ENCODE measurements around the gene MAD2L1.
"Not testable (repeated sequence)": the region's sequence is repeated elsewhere in the genome, so short reads cannot be mapped to it uniquely, and the experiment has no call there.

Gene MAD2L1

DNA sequence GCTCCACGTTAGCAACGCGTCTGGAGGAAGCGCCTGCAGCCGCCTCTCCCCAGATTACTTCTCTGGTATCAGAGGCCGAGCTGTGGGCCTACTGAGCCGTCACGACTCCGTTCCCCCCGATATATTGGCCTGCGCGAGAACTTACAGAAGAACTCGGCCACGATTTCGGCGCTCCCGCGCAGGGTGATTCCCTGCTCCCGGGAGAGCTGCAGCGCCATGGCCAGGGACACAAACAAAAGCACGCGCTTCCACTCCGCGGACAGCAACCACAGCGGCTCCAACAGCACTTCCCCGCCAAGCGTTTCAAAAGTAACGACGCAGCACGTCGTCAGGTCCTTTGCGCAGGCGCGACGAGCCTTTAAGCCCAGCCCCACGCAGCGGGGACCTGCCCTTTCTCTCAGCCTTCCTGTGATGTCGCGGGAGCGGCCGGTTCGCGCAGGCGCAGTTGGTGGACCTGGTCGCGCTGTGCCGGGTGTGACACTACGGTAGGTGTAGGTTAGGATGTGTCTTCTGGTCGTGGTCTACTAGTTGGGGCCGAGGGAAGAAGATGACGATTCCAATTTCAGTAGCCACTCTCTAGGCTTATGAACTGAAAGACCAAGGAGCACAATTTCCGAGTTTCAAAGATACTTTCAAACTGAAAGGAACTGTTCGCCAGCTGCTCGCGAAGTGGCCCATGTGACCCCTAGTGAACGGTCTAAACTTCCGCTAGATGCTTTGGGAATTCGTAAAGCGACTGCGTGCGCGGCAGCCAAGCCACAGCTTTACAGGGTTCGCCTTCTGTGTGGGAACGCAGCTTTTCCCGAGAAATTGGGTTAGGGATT lies at the start of gene MAD2L1:
Gene MAD2L1, minus strand, starts transcription at position 332 of the 824 bp plus-strand sequence. Its CDS starts 114 bp downstream, at position 218.
- DNase-seq (ENCODE audit: low spot score) = peak; percentile 99

GRCh38 chr4:120111745-120112144 lies 45.1 kb upstream of the MAD2L1 start:
- DNase-seq (ENCODE audit: low spot score) = no peak

GRCh38 chr4:120109406-120109805 lies 42.8 kb upstream of the MAD2L1 start:
- DNase-seq (ENCODE audit: low spot score) = no peak

DNA sequence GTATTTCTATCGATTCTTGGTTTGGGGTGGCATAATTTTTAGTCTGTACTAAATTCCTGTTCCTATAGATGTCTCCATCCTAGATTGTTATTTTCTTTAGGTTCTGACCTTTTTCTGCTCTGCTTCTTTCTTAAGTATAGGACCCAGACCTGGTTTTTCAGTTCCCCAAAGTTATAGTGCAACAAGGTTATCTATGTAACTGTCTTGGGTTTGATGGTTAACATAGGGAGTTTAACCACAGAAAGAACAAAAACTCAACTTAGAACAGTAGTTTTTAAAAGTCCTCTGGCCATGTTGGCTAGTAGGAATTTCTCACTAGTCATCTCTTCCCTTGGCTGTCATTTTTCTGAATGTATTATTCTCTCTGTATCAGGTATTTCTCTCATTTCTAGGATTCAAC lies 38.8 kb upstream of the MAD2L1 start:
- no peak for DNase-seq (ENCODE audit: low spot score)

DNA sequence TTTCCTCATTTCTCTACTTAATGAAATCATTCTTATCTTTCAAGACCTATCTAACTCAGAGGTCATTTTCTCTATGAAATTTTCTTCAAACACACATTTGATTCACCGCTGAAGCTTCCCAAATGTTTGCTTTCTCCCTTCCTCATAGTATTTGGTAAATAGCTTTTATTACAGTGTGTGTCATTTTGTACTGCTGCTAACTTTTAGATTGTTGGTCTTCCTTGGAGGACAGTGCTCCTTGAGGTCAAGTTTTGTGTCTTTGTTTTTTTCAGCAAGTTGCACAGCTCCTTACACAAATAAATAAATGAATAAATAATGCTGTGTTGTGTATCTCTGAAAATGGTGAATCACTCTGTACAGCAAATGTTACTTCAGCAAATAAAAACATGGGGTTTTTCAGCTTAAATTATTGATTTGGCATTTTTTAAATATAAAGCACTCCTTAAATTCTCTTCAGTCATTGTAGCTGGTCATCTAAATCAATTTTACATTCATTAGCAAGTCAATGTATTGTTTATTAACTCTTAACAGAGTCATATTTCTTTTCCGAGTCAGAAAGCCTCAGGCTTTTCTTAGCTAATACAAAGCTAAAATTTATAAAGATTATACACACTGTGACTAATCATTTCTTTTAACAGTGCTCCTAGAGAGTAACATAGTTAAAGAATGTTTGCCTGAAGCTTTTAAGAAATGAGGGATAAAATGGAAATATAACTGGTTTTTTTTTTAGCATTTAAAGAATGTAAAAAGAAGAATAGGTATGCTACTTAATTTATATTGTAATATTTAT lies 30.1 kb upstream of the MAD2L1 start:
- no peak for DNase-seq (ENCODE audit: low spot score)

GRCh38 chr4:120088507-120088906 lies 21.9 kb upstream of the MAD2L1 start:
- DNase-seq (ENCODE audit: low spot score) = no peak

DNA sequence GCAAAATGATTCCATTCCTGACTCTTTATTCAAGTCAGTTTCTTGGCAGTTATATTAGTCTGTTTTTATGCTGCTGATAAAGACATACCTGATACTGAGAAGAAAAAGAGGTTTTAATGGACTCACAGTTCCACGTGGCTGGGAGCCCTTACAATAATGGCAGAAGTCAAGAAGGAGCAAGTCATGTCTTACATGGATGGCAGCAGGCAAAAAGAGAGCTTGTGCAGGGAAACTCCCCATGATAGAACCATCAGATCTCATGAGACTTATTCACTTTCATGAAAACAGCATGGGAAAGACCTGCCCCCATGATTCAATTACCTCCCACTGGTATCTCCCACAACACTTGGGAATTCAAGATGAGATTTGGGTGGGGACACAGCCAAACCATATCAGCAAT lies 21.4 kb upstream of the MAD2L1 start:
- DNase-seq (ENCODE audit: low spot score) = not testable (repeated sequence)

- no peak for DNase-seq (ENCODE audit: low spot score)
Observed at GRCh38 chr4:120085705-120086104, 19.1 kb upstream of the MAD2L1 start.

DNA sequence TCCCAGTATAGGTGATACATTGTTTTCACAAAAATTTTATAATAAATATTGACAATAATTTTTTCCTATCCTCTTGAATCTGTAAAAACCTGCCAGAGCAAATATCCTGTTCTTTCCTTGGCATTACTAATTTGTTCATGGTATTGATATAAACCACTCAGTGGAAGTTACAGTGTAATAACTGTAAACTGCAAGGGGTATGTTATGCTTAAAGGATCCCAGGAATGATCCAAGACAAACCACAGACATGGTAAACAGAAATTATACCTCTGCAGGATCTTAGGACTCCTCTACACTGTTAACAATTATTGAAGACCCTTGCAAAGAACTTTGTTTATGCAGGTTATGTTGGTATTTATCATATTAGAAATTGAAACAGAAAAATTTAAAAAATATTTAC lies 17.7 kb upstream of the MAD2L1 start:
- DNase-seq (ENCODE audit: low spot score) = no peak

DNA sequence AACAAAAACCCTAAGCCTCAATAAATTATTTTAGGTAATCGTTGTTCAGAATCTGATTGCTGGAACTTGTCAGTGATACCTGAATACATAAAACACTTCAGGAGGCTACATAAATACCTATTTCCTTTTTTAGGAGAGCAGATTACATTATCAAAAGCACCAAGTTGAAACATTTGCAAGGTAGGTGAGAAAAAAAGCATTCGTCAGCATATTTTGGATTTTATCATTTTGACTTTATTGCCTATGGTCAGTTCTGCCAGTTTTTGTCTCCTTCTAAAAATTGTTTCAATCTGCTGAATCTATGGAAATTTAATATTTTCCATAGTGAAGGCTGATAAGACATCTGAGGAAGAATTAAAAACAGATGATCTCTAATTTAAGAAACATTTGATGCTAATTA lies 16.5 kb upstream of the MAD2L1 start:
- DNase-seq (ENCODE audit: low spot score) = no peak

DNA sequence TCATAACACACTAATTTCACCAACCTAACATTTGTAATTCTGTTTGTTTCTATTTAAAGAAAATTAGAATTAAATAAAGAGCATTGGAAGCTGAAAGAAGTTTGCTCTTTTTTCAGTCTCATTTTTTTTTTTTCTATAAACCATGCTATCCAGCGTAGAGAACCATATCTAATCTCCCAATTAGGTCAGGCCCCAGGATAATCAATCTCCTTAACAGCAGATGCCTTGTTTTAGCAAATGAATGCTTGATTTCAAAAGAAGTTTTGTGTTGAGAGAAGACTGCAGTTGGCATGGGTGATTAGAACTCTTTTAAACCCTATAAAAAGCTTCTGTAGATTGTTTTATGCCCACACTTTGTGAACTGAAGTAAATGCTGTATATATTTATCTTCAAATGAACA lies 15.6 kb upstream of the MAD2L1 start:
- DNase-seq (ENCODE audit: low spot score) = no peak

- no peak for DNase-seq (ENCODE audit: low spot score)
Observed at GRCh38 chr4:120081726-120082125, 15.1 kb upstream of the MAD2L1 start.

DNA sequence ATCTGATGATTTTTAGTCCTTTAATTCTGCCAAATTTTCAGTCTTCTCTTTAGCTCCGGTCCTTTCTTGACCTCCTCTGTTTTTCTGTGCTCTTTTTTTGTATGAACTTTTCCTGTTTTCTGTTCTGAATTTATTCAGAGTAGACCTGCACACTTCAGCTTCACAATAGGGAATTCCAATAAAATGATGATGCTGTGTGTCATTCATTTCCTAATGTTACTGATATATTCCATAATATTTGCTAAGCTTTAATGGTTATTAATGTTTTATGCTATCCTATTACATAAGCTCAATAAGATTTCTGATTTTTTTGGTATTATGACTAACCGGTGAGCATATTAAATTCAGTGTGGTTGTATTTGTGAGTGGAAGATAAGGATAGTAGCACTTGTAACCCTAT lies 13.9 kb upstream of the MAD2L1 start:
- DNase-seq (ENCODE audit: low spot score) = no peak

DNA sequence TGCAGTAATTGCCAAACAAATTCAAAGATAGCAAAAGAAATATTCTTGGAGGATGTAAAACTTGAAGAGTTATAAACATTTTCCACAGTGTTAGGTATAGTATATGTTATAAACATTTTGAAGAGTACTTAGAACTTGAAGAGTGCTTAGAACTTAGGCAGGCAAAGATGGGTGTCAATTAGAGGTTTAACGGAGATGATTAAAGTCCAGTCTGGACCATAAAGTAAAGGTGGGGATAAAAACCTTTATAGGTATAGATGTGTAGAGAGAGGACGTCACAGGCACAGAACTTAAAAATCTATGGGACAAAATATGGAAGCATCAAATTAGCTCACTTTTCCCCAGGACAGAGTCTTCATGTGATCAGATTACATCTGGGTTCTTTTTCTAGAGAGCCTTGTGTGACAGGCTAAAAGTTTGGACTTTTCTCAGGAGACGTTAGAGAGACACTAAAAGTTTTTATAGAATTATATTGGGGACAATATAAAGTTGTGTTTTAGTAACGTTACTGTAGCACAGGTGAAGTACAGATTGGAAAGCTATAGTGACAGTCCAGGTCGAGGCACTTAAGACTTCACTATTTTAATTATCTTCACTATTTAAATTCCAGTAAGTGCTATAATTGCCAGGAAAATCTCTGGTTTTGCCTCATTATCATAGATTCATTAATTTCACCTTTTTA lies 13.3 kb upstream of the MAD2L1 start:
- no peak for DNase-seq (ENCODE audit: low spot score)

GRCh38 chr4:120078216-120078615 lies 11.6 kb upstream of the MAD2L1 start:
- DNase-seq (ENCODE audit: low spot score) = no peak

GRCh38 chr4:120071192-120071795 lies 4.6 kb upstream of the MAD2L1 start:
- peak; percentile 36 for DNase-seq (ENCODE audit: low spot score)

DNA sequence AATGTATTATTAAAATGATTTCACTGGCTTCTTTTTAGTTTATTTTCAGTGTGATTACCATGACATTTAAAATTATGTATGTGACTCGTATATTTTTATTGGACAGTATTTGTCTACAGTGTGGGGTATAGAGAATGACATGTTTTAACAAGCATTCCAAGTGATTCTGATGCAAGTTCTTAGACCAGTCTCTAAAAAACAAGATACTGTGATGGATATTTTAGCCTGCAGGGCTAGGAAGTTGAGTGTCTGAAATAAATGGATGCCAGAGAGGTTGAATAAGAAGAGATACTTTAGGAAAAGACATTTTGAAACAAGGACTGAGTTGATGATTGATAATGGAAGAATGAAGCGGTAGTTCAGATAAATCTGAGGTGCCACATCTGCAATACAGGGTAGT lies 3.5 kb upstream of the MAD2L1 start:
- no peak for DNase-seq (ENCODE audit: low spot score)

GRCh38 chr4:120065974-120066516 lies 603 bp downstream of the MAD2L1 start:
- no peak for DNase-seq (ENCODE audit: low spot score)

DNA sequence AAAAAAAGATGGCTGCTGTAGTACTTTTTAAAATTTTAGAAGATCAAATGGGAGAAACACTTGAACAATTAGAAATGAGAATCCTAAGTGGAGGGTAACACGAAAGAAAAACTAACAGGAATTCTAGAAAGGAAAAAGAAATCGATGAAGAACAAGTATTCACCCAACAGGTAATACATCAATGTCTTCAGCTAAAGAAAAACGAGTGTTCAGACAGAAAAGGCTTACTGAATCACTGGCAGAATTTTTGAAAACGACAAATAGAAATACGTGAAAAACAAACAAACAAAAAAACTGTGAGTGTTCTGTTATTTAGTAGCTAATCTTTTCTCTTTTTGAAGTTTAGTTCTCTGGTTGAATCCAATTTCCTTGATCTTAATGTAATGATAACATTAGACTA lies 1.8 kb downstream of the MAD2L1 start:
- no peak for DNase-seq (ENCODE audit: low spot score)

DNA sequence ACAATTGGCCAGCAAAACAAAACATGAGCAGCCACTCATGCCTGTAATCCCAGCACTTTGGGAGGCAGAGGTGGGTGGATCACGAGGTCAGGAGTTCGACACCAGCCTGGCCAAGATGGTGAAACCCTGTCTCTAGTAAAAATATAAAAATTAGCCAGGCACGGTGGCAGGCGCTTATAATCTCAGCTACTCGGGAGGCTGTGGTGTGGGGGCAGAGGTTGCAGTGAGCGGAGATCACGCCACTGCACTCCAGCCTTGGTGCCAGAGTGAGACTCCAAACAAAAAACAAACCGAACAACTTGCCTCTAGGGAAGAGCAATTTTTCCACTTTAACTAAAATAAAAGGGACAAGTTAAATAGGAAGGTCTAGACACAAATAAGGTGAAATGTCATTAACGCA lies 2.9 kb downstream of the MAD2L1 start:
- not testable (repeated sequence) for DNase-seq (ENCODE audit: low spot score)

- DNase-seq (ENCODE audit: low spot score) = no peak
Observed at GRCh38 chr4:120062663-120063195, 3.9 kb downstream of the MAD2L1 start.

DNA sequence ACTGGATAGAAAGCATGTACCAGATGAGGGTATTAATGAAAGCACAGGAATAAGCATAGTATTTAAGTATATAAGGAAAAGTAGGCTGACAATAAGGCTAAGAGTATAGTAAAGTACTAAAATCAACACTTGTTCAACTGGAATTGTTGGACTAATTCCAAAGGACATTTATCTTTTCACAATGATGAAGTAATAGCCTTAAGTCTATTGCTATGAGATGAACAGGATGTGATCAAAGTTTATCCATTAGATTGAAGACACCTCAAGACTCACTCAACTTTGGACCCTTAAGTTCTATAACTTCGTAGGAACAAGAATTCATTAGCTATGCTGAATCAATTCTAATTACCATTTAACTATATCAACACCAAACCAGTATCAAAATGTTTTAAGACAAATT lies 7.6 kb downstream of the MAD2L1 start:
- DNase-seq (ENCODE audit: low spot score) = no peak
